ENCODE data around the gene TFIP11.

The TFIP11 gene

DNA sequence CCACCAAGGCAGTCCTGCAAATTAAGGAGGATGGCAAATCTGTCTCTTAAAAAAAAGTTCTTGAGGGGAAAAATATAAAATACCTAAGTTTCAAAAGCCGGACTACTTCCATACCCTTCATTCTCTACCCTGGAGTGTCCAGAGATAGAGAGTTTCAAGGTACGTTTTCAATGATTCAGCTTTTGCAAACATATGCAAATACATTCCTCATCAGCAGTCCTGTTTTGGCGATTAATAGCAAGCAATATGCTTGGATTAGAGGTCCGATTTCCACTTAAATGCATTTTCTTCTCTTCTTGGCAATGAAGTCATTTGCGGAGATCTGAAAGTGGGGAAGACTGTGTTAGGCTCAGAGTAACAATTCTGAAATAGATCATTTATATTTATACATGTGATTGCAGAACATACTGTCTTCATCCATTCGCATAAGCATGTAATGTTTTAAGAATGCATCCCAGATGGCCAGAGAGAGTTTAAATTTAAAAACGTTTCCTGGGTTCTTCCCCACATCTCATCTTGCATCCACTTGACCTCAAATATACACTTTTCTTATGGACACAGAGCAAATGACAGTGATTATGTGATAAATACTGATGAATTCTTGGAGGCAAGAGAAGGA is 13.8 kb upstream of the TFIP11 start:
- H3K4me3 ChIP-seq (ENCODE audit: low read depth, low read length): no peak overlapping the region
- no peak for DNase-seq (ENCODE audit: low read depth)

GRCh38 chr22:26524870-26525269 is 12.6 kb upstream of the TFIP11 start:
- TF ChIP-seq MYC (IDR thresholded peaks at IDR 0.05; ENCODE audit: low read depth, low read length) (no peak), POLR2A (IDR thresholded peaks at IDR 0.05; ENCODE audit: extremely low read depth, insufficient read length) (no peak), MAX (IDR thresholded peaks at IDR 0.05; ENCODE audit: low read depth, low read length) (no peak)
- TF ChIP-seq, protein P1, sequence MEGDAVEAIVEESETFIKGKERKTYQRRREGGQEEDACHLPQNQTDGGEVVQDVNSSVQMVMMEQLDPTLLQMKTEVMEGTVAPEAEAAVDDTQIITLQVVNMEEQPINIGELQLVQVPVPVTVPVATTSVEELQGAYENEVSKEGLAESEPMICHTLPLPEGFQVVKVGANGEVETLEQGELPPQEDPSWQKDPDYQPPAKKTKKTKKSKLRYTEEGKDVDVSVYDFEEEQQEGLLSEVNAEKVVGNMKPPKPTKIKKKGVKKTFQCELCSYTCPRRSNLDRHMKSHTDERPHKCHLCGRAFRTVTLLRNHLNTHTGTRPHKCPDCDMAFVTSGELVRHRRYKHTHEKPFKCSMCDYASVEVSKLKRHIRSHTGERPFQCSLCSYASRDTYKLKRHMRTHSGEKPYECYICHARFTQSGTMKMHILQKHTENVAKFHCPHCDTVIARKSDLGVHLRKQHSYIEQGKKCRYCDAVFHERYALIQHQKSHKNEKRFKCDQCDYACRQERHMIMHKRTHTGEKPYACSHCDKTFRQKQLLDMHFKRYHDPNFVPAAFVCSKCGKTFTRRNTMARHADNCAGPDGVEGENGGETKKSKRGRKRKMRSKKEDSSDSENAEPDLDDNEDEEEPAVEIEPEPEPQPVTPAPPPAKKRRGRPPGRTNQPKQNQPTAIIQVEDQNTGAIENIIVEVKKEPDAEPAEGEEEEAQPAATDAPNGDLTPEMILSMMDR (IDR thresholded peaks at IDR 0.05; ENCODE audit: low read depth, low read length): no peak
- no peak for DNase-seq (ENCODE audit: low read depth)
- H3K4me3 ChIP-seq (ENCODE audit: low read depth, low read length): no peak overlapping the region

More for the DNA sequence above, 13.8 kb upstream of the TFIP11 start:
- TF ChIP-seq POLR2A (IDR thresholded peaks at IDR 0.05; ENCODE audit: extremely low read depth, insufficient read length): no peak
- TF ChIP-seq MAX (IDR thresholded peaks at IDR 0.05; ENCODE audit: low read depth, low read length): no peak

DNA sequence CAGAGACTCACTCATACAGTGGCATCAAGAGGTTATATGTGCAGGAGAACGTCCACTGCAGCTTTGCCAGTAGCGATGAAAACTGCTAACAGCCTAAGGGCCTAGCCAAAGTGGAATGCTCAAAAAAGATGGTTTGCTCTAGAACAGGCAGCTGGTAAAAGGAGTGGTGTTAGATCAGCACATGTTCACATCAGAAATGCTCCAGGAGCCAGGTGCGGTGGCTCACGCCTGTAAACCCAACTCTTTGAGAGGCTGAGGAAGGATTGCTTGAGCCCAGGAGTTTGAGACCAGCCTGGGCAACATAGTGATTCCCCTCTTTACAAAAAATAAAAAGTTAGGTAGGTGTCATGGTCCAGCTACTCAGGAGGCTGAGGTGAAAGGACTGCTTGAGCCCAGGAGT is 10.3 kb upstream of the TFIP11 start:
- H3K4me3 ChIP-seq (ENCODE audit: low read depth, low read length): no peak overlapping the region
- TF ChIP-seq MYC (IDR thresholded peaks at IDR 0.05; ENCODE audit: low read depth, low read length) (no peak), MAX (IDR thresholded peaks at IDR 0.05; ENCODE audit: low read depth, low read length) (no peak), POLR2A (IDR thresholded peaks at IDR 0.05; ENCODE audit: extremely low read depth, insufficient read length) (no peak)
- TF ChIP-seq, protein P1 (IDR thresholded peaks at IDR 0.05; ENCODE audit: low read depth, low read length): no peak
- no peak for DNase-seq (ENCODE audit: low read depth)

DNA sequence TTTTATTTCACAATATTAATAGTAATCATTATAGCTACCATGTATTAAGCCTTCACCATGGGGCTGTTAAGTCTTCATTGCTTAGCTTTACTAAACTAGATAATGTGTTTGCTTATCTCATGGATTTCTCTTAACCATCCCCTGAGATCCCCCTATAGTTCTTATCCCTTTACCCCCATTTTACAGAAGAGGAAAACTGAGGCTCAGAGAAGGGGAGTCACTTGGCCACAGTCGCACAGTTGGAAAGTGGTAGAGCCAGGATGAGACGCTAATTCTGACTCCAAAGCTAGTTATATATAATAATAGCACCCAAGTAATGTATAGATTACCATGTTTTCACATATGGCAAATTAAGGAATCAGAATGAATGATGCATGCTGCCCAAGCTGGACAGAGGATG is 9.7 kb upstream of the TFIP11 start:
- no peak for TF ChIP-seq MYC (IDR thresholded peaks at IDR 0.05; ENCODE audit: low read depth, low read length)
- H3K4me3 ChIP-seq (ENCODE audit: low read depth, low read length): no peak overlapping the region
- DNase-seq (ENCODE audit: low read depth): no peak

GRCh38 chr22:26517429-26517828 is 5.2 kb upstream of the TFIP11 start:
- H3K4me3 ChIP-seq (ENCODE audit: low read depth, low read length): no peak overlapping the region
- TF ChIP-seq, protein P1 (IDR thresholded peaks at IDR 0.05; ENCODE audit: low read depth, low read length): no peak
- TF ChIP-seq MYC (IDR thresholded peaks at IDR 0.05; ENCODE audit: low read depth, low read length) (no peak), MAX (IDR thresholded peaks at IDR 0.05; ENCODE audit: low read depth, low read length) (no peak), POLR2A (IDR thresholded peaks at IDR 0.05; ENCODE audit: extremely low read depth, insufficient read length) (no peak)
- no peak for DNase-seq (ENCODE audit: low read depth)

GRCh38 chr22:26516503-26516902 is 4.2 kb upstream of the TFIP11 start:
- H3K4me3 ChIP-seq (ENCODE audit: low read depth, low read length): no peak overlapping the region
- TF ChIP-seq MYC (IDR thresholded peaks at IDR 0.05; ENCODE audit: low read depth, low read length) (no peak), POLR2A (IDR thresholded peaks at IDR 0.05; ENCODE audit: extremely low read depth, insufficient read length) (no peak), MAX (IDR thresholded peaks at IDR 0.05; ENCODE audit: low read depth, low read length) (no peak)
- TF ChIP-seq, protein P1 (IDR thresholded peaks at IDR 0.05; ENCODE audit: low read depth, low read length): no peak
- no peak for DNase-seq (ENCODE audit: low read depth)

DNA sequence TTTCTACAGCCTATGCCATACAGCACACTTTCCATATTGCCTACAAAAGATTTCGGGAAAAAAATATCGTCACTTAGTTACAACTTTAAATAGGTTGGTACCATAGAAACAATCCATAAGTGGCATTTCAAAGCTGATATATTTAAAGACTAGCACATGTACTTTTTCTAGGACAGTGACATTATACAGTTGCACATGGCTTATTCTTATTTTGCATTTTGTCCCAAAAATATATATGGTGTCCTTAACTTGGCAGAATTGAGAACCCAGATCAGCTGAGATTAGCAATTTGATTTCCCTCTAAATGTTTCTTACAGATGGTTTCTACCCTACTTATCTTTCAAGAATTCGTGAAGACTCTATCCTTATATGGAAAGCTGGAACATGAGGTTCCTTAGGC is 3.7 kb upstream of the TFIP11 start:
- H3K4me3 ChIP-seq (ENCODE audit: low read depth, low read length): no peak overlapping the region
- no peak for DNase-seq (ENCODE audit: low read depth)
- no peak for TF ChIP-seq POLR2A (IDR thresholded peaks at IDR 0.05; ENCODE audit: extremely low read depth, insufficient read length)
- TF ChIP-seq, protein P1 (IDR thresholded peaks at IDR 0.05; ENCODE audit: low read depth, low read length): no peak
- no peak for TF ChIP-seq MYC (IDR thresholded peaks at IDR 0.05; ENCODE audit: low read depth, low read length)
- TF ChIP-seq MAX (IDR thresholded peaks at IDR 0.05; ENCODE audit: low read depth, low read length): no peak

Measured in NB4 (cell line).